ENCODE data around the gene B3GALT4.
A peak's percentile ranks its signal among the peaks of the same experiment; 100 is the strongest.
"Not testable (repeated sequence)": the region's sequence is repeated elsewhere in the genome, so short reads cannot be mapped to it uniquely, and the experiment has no call there.

B3GALT4 gene

DNA sequence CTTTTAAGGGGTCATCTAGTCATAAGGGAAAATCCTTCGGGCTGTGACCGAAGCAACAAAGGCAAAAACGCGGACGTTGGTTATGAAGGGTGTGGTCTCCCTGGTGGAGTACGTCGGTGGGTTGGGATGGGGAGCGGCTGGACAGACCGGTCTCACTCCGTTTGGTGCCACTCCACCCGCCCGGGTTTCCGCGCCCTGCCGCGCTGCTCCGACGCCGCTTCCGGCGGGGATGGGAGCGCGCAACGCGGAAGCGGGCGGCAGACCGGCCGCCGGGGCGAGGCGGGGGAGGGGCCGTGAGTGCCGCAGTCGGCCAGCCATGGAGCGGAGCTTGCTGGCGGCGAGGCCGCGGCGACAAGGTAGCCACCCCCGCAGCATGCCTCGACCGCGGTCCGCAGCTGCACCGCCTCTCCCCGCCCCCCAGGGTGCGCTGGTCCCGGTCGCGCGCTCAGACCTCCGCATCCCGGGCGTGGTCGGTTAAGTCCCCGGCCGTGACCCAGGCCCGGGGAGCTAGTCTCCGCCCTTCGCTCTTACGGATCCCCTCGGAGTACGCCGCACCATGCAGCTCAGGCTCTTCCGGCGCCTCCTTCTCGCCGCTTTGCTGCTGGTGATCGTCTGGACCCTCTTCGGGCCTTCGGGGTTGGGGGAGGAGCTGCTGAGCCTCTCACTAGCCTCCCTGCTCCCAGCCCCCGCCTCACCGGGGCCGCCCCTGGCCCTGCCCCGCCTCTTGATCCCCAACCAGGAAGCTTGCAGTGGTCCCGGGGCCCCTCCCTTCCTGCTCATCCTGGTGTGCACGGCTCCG, at the start of gene B3GALT4:
B3GALT4 (plus strand) TSS at position 260 of the 799 bp plus-strand sequence; CDS start at position 557, 297 bp downstream.
- peak; percentile 75 for DNase-seq (ENCODE audit: low read depth)

DNA sequence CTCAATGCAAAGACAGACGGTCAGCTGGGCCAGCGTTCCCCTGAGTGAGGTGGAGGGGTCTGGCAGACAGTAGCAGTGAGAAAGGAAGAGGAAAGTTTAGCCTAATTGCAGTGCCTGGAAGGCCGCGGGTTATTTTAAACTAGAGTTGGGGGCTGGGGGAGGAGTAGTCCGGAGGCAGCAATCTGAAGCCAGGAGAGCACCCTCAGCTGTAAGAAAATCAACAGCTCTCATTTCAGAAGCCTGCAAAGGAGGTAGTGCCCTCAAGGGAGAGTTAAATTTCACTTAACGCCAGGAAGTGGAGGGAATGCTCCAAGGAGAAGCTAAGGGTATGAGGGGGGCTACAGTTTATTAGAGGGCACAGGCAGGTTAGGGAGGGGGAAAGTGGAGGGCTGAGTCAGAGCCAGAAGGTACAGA, 41.7 kb upstream of the B3GALT4 start:
- DNase-seq (ENCODE audit: low read depth), result no peak

DNA sequence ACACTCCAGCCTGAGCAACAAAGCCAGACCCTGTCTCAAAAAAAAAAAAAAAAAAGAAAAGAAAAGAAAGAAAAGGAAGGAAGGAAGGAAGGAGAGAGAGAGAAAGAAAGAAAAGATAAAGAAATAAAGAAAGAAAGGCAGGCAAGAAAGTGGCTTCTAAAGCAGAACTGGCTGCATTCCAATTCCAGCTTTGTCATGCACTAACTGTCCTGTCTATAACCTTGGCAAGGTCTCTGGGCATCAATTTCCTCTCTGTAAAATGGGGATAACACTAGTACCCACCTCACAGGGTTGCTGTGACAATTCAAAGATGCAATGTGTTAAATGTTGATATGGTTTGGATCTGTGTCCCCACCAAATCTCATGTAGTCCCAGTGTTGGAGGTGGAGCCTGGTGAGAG, 40.6 kb upstream of the B3GALT4 start:
- DNase-seq (ENCODE audit: low read depth), result no peak

DNA sequence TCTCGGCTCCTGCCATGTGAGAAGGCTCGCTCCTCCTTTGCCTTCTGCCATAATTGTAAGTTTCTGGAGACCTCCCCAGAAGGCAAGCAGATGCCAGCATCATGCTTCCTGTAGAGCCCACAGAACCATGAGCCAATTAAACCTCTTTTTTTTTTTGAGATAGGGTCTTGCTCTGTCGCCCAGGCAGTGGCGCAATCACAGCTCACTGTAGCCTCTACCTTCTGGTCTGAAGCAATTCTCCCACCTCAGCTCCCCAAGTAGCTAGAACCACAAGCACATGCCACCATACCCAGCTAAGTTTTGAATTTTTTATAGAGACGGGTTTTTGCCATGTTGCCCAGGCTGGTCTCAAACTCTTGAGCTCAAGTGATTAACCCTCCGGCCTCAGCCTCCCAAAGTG, 40.1 kb upstream of the B3GALT4 start:
- no peak for DNase-seq (ENCODE audit: low read depth)

- DNase-seq (ENCODE audit: low read depth), result no peak
Observed at GRCh38 chr6:33237741-33238140, 39.2 kb upstream of the B3GALT4 start.

DNA sequence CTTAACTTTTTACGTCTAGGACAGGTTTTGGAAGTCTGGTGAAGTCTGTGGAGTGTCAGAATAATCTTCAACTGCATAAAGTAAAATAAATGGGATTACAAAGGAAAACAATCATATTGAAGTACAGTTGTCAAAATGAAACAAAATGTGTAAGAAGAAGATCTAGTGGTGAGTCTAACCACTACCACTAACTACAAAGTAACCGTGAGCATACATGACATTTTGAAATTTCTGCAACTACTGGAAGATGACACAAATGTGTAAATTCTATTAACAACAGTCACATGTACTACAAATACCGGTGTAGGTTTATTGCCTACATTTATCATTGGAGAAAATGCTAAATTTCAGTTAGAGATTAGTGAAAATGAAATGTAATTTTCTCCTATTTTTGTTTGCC, 35.0 kb upstream of the B3GALT4 start:
- no peak for DNase-seq (ENCODE audit: low read depth)

DNA sequence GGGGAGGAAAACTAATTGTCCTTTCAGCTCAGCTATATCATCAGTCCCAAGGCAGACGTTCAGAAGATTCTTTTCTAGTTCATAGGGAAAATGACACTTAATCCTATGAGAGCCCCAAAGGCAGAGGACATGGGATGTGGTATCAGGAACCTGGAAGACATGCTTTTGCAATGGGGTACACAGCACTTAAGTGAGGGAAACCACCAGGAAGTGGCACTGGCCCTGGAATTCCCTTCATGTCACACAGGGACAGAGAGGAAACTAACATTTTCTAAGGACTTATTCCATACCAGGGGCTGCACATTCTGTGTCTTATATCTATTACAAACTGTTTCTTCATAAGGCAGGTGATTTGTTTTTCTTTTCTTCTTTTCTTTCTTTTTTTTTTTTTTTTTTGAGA, 33.4 kb upstream of the B3GALT4 start:
- no peak for DNase-seq (ENCODE audit: low read depth)

DNA sequence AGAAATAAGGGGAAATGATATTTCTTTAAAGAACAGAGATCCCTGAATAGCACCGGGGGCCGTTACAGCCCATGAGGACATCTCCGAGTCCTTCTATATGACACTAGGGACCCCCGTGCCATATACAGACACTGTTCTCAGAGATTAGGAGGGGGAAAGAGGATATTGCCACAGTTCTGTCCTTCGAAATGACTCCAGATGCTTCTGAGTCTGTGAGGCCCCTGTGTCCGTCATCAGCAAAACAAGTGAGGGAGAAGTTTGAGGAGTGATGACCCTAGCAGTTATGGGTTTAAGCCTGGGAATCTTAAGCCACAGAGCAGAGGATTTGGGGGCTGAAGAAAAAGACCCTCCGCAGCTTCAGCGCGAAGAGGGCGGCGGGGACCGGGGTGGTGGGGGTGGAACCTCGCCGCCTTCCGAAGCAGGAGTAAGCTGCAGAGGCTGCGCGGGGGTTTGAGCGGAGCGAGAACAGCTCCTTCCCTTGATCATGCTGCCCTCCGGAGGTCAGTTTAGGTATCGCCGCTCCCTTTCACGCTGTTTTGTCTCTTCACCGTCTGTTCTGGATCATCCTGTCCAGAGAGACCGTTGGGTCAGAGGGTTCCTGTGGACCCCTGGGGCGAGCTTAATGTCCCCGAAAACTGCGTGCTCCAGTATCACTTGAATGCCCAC, 28.8 kb upstream of the B3GALT4 start:
- DNase-seq (ENCODE audit: low read depth), result peak; percentile 87

DNA sequence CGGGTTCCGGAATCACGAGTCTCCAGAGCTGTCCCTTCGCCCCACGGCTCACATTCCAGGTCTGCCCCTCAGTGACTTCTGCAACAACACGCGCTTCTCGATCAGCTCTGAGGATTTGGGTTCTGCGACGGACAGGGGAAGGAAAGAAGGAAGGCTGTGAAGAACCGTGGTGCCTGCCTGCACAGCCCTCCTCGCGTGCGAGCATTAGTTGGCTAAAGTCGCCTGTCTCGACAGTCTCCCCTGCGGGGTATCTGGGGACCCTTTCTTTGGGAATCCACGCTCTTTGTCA, 28.3 kb upstream of the B3GALT4 start:
- peak; percentile 65 for DNase-seq (ENCODE audit: low read depth)

GRCh38 chr6:33248932-33249731, 27.8 kb upstream of the B3GALT4 start:
- peak; percentile 100 for DNase-seq (ENCODE audit: low read depth)

- DNase-seq (ENCODE audit: low read depth), result peak; percentile 96
Observed at GRCh38 chr6:33249732-33250630, 26.9 kb upstream of the B3GALT4 start.

GRCh38 chr6:33250731-33251130, 26.2 kb upstream of the B3GALT4 start:
- no peak for DNase-seq (ENCODE audit: low read depth)

DNA sequence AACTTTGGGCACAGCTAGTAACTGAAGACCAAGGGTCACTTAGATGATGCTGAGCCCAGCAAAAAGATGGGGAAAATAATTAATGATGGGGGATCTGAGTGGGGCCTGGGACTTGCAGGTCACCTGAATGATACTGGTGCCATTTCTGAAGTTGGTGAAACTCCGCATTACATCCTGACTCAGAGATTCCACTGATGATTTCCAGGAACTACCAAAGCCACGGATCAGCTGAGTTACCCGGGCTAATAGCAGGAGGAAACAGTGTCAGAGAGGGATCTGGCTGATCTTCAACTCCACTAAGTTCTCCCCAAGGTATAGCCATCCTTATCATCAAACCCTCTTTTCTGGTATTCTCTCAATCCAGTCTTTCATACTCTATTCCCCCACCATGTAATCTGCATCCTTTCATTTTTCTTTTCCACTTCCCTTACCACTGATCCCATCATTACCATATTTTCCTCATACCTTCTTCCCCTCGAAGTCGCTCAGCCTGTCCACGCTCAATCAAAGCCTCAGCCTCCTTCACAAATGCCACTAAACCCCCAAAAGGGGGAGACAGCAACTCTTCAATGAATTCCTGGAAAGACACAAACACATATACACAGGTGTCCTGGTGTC, 25.4 kb upstream of the B3GALT4 start:
- peak; percentile 57 for DNase-seq (ENCODE audit: low read depth)

GRCh38 chr6:33252759-33253158, 24.2 kb upstream of the B3GALT4 start:
- DNase-seq (ENCODE audit: low read depth), result peak; percentile 83

DNA sequence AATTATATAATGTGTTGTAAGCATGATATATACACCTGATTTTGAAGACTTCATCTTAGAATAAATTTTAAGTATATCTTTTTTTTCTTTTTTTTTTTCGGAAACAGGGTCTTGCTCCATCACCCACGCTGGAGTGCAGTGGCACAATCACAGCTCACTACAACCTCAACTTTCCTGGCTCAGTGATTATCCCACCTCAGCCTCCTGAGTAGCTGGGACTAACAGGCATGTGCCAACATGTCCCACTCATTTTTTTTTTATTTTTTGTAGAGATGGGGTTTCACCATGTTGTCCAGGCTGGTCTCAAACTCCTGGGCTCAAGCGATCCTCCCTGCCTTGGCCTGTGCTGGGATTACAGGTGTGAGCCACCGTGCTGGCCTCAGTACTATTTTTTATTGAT, 22.3 kb upstream of the B3GALT4 start:
- no peak for DNase-seq (ENCODE audit: low read depth)

DNA sequence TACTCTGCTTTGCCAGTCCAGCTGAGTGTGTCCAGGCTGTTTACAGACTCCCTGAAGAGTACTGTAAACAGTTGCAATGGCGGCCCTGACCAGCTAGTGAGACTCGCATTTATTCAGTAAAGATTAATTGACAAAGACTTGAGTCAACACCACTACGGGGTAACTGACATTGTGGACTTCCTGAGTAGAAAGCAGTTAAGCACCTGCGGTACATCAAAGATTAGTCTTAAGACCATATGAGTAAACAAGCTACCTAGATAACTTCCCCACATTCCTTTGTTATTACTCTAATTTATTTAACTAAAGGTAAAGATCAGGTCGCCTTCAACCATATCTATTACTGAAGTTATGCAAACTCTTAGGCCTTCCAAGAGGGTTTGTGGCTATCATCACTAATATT, 17.9 kb upstream of the B3GALT4 start:
- DNase-seq (ENCODE audit: low read depth), result no peak

DNA sequence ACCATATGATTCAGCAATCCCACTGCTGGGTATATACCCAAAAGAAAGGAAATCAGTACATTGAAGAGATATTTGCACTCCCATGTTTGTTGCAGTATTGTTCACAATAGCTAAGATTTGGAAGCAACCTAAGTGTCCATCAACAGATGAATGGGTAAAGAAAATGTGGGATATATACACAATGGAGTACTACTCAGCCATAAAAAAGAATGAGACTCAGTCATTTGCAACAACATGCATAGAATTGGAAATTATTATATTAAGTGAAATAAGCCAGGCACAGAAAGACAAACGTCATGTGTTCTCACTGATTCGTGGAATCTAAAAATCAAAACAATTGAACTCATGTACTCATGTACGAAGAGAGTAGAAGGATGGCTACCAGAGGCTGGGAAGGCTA, 14.4 kb upstream of the B3GALT4 start:
- DNase-seq (ENCODE audit: low read depth), result not testable (repeated sequence)

DNA sequence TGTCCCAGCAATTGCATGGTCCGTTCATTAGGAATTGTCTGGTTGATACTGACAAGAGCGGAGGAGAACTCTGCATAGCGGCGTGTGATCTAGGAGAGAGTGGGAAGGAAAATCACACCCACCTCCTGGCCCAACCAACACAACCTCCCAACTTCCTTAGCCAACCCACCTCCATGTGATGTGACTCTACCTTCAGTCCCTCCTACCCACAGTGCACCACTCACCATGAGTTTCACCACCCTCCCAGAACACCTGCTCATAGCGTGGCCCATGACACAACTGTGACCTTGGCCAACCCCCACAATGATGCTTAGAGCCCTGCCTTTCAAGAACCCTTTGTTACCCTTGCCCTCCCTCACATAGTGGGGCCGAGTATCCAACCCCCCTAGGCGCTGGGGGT, 12.9 kb upstream of the B3GALT4 start:
- DNase-seq (ENCODE audit: low read depth), result no peak

DNA sequence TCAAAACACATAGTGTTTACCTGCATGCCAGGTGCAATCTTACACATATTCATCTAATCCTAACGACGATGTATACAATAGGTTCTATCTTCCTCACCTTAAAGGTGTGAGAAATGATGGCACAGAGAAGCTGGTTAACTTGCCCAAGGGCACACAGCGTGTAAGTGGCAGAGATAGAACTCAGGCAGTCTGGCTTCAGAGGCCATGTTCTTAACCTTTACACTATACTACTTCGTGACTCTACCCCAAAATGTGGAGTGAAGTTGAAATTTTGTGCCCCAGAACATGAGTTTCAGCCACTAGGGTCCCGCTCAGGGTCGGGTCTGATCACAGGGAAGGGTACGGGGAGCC, 5.8 kb upstream of the B3GALT4 start:
- no peak for DNase-seq (ENCODE audit: low read depth)

- peak; percentile 99 for DNase-seq (ENCODE audit: low read depth)
Observed at GRCh38 chr6:33271468-33272274, 5.3 kb upstream of the B3GALT4 start, which contains the start of the genes RPS18 and VPS52. Gene RPS18, plus strand, starts transcription at chr6:33272075. Its CDS starts 45 bp downstream, at chr6:33272120. Gene VPS52, minus strand, starts transcription at chr6:33271876. Its CDS starts 201 bp downstream, at chr6:33271675.

All from EH (cell line).